Left lung (tissue), 10 donors: Measurements from ENCODE around the gene FCER2. TPM values are rescaled to one million over a fixed set of nuclear protein-coding genes. Genes with fewer than 3 reads are reported as not detected.

Source experiments
- ATAC-seq: fragments of 200-7000 bp; cut with Tn5 transposase; one replicate; pipeline ENCODE4 v1.9.1; 2020; ENCODE audit warnings: moderate library complexity
- DNase-seq, 4 donors: peaks; one replicate each; pipeline ENCODE4 v3.0.0-alpha.2; 2013 to 2020
- H3K27ac ChIP-seq, 2 donors: fragments of 200-600 bp; sonication (generic) in 1 of 2; one replicate each; pipeline versions ENCODE4 v1.5.0 to v1.8.0; 2020 to 2021
- H3K27me3 ChIP-seq, 2 donors: fragments of 200-600 bp; sonication (generic) in 1 of 2; one replicate each; pipeline versions ENCODE4 v1.5.0 to v1.8.0; 2020 to 2021
- H3K36me3 ChIP-seq, 2 donors: fragments of 200-600 bp; sonication (generic) in 1 of 2; one replicate each; pipeline versions ENCODE4 v1.5.0 to v1.8.0; 2020 to 2021
- H3K4me1 ChIP-seq, 2 donors: fragments of 200-600 bp; one replicate each; pipeline ENCODE4 v1.8.0; 2021
- H3K4me3 ChIP-seq, 2 donors: fragments of 200-600 bp; sonication (generic) in 1 of 2; one replicate each; pipeline versions ENCODE4 v1.5.0 to v1.8.0; 2020 to 2021; ENCODE audit warnings: mild to moderate bottlenecking in 1 of 2
- H3K9me3 ChIP-seq, 2 donors: fragments of 200-600 bp; sonication (generic) in 1 of 2; one replicate each; pipeline versions ENCODE4 v1.5.0 to v1.8.0; 2020 to 2021
- CTCF ChIP-seq, 2 donors: fragments of 200-600 bp; sonication (generic) in 1 of 2; IDR thresholded peaks; one replicate each; pipeline versions ENCODE4 v1.5.0 to v1.8.0; 2021; ENCODE audit warnings: antibody characterized with exemption in 2 of 2
- intact Hi-C, 2 donors: fragments of 100-400 bp; cut with DNase I; formaldehyde crosslinking; loops; one replicate each; pipeline versions ENCODE4 v1.11.2 to v1.14.2; 2022
- polyA plus RNA-seq, 6 donors: library from polyadenylated mRNA; unstranded; fragments of 120-200 nt; gene quantifications; one replicate each; pipeline ENCODE4 v1.2.1, GENCODE V29; 2013; ENCODE audit not compliant: insufficient read length in 6 of 6
- total RNA-seq, 2 donors: library from RNA; stranded (reverse); fragmentation: NEBNext Ultra II Directional; extraction: Animal tissue kit (Norgen Biotek cat#: 25700); gene quantifications; one replicate each; pipeline ENCODE4 v1.2.1, GENCODE V29; 2021
- donor health status: DM: no; HTN: yes; CAD: no.
- donor health status: DM: no; HTN: no; CAD: no.

Gene FCER2
- total and polyA plus RNA-seq, 8 donors, result 0.27 to 0.73 (median 0.54) TPM

DNA sequence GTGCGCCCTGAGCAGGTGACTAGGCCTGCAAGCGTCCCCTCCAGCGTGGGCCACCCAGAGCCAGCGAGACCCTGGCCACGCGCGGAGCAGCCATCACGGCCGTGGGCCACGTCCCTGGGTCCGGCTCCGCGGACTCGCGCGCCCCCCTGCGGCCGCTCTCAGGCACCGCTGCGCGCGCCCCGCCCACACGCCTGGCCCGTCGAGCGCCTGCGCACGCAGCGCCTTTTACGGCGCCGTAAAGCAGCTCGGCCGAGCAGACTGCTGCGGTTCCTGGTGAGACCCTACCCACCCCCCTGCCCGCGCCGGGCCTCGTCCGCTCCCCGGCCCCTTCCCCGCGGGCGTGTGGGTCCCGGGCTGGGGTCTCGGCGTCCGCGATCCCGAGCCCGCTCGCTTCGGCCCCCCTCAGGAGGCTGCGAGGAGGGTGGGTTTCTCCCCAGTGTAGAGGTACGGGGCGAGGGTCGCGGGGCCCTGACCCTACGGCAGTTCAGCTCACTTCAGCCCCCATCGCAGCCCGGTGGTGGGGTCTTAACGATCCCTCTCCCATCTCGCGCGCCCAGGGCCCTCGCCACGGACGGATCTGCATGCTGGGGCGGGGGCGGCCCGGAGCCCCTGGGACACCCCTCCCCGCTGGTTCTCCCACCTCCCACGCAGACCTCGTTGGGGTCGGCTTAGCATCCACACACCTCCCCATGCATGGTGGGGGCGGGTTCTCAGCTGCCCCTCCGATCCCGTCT, 21.2 kb downstream of the FCER2 start, which contains the start of gene TRAPPC5:
Gene TRAPPC5 (plus strand): TSS at position 228 of the 734 bp plus-strand sequence. CDS start 1,421 bp downstream, outside the sequence.
- peak; percentile 84 to 98 (median 91) for DNase-seq
- peak within 1 kb of the TSS; percentile 65 to 98 for H3K27ac ChIP-seq
- ATAC-seq, result peak; percentile 94
- H3K4me3 ChIP-seq, result peak within 1 kb of the TSS; percentile 85 to 96
- H3K27me3 ChIP-seq, result peaks cover 0 to 33% of the 10 kb centered on the region in 2 donors
- TF ChIP-seq CTCF (IDR thresholded peaks at IDR 0.05), result peak; percentile 97 to 100
- peaks cover 0 to 31% of the 10 kb centered on the region in 2 donors for H3K4me1 ChIP-seq
- intact Hi-C loops, result loop anchor here in 1 of 2 donors (10.0 kb wide), 1 partner anchor 114 kb away; no protein-coding TSS in a partner anchor
- no peaks in the 10 kb centered on the region for H3K9me3 ChIP-seq
- H3K36me3 ChIP-seq, result peaks cover 0 to 44% of the 10 kb centered on the region in 2 donors

GRCh38 chr19:7679771-7680605, 21.9 kb downstream of the FCER2 start:
- ATAC-seq (no peak), DNase-seq (no peak)
- intact Hi-C loops, result loop anchor here in 1 of 2 donors (10.0 kb wide), 1 partner anchor 115 kb away; no protein-coding TSS in a partner anchor
- H3K27me3 ChIP-seq, result peaks cover 0 to 33% of the 10 kb centered on the region in 2 donors
- peaks cover 0 to 39% of the 10 kb centered on the region in 2 donors for H3K4me1 ChIP-seq
- peaks cover 0 to 41% of the 10 kb centered on the region in 2 donors for H3K36me3 ChIP-seq
- no peaks in the 10 kb centered on the region for H3K9me3 ChIP-seq
- peak overlapping the region; percentile 65 to 98 for H3K27ac ChIP-seq
- peak overlapping the region; percentile 85 to 96 for H3K4me3 ChIP-seq
- TF ChIP-seq CTCF (IDR thresholded peaks at IDR 0.05), result no peak

- no peaks in the 10 kb centered on the region for H3K9me3 ChIP-seq
- H3K27me3 ChIP-seq, result peaks cover 0 to 33% of the 10 kb centered on the region in 2 donors
- intact Hi-C loops, result no loop called here
- peaks cover 0 to 44% of the 10 kb centered on the region in 2 donors for H3K4me1 ChIP-seq
- DNase-seq (no peak), ATAC-seq (no peak)
- H3K4me3 ChIP-seq, result peak overlapping the region in 1 of 2 donors; percentile 96
- peak in 1 of 2 donors; percentile 25 for TF ChIP-seq CTCF (IDR thresholded peaks at IDR 0.05)
- H3K36me3 ChIP-seq, result peaks cover 0 to 32% of the 10 kb centered on the region in 2 donors
- H3K27ac ChIP-seq, result peak overlapping the region in 1 of 2 donors; percentile 98
These were observed 22.8 kb downstream of the FCER2 start for GRCh38 chr19:7678971-7679751.

DNA sequence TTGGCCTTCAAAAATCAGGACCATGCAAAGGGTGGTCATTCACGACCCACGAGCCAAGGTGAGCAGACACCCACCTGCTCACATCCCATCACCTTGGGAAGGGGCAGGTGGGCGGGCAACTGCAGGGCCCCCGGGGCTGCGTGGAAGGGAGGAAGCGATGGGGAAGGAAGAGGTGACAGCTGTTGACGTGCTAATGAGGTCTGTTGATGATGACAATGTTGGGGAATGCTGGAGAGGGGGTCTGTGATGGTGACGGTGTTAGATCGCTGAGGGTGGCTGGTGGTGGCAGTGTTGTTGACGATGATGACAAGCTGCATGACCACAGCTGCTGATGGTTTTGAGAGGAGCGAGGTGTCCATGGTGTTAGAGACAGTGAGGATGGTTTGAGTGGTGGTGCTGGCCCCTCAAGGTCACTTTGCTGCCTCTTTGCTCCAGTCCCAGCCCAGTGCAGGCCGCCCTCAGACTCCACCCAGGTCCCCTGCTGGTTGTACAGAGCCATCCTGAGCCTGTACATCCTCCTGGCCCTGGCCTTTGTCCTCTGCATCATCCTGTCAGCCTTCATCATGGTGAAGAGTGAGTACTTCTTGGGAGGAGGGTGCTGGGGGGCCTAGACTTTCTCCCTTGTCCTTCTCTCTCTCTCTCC, 24.1 kb downstream of the FCER2 start:
- ATAC-seq (no peak), DNase-seq (no peak)
- Histone ChIP-seq H3K27ac (peak overlapping the region in 1 of 2 donors; percentile 98), H3K36me3 (peaks cover 0 to 19% of the 10 kb centered on the region in 2 donors), H3K4me1 (peaks cover 0 to 47% of the 10 kb centered on the region in 2 donors), H3K4me3 (peak overlapping the region in 1 of 2 donors; percentile 96), H3K9me3 (peaks cover 0 to 1% of the 10 kb centered on the region in 2 donors), H3K27me3 (peaks cover 0 to 33% of the 10 kb centered on the region in 2 donors)
- intact Hi-C loops, result no loop called here
- TF ChIP-seq CTCF (IDR thresholded peaks at IDR 0.05), result no peak
